ENCODE measurements around the gene OR52J3.

OR52J3 gene

DNA sequence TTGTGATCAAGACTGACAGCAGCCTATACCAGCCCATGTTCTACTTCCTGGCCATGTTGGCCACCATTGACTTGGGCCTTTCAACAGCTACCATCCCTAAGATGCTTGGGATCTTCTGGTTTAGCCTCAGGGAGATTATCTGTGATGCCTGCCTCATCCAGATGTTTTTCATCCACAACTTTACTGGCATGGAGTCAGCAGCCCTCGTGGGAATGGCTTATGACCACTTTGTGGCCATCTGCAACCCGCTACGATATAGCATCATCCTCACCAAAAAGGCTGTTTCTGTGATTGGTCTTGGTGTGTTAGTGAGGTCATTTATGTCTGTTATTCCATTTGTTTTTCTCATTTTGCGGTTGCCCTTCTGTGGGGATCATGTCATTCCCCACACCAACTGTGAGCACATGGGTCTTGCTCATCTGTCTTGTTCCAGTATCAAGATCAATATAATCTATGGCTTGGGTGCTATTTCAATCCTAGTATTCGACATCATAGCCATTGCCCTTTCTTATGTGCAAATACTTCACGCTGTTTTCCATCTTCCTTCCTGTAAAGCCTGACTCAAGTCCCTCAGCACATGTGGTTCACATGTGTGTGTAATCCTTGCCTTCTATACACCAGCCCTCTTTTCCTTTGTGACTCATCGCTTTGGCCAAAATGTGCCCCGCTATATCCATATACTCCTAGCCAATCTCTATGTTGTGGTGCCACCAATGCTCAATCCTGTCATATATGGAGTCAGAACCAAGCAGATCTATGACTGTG, 46.7 kb downstream of the OR52J3 start:
- FAIRE-seq (no peak), DNase-seq (ENCODE audit: low spot score) (no peak)

DNA sequence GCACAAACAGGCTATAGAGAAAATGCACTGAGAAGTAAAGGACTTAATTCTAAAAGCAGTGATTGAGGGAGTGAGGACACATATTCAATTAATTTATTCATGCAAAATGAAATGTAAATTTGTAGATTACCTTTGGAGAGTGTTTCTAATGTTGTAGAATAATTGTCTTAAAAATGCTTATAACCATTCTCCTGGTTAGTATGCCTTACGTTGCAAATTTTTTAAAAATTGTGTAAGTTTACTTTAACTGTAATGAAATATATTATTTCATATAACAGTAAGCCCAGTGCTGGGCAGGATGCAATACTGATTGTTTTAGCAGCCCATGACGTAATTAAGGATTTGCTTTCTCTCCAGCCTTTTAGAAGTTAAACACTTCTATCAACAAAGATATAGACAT, 49.7 kb downstream of the OR52J3 start:
- DNase-seq (ENCODE audit: low spot score) (no peak), FAIRE-seq (no peak)
